ENCODE data around the gene AOPEP.

- TF ChIP-seq ATF7 (IDR thresholded peaks at IDR 0.05) (no peak), RBFOX2 (IDR thresholded peaks at IDR 0.05; ENCODE audit: low read depth, low read length) (no peak), STAT5B (CRISPR knock-in tag; IDR thresholded peaks at IDR 0.05) (no peak), ZNF354B (CRISPR knock-in tag; IDR thresholded peaks at IDR 0.05) (no peak)
Observed at GRCh38 chr9:94819161-94819687, 92.7 kb downstream of the AOPEP start.

Measured in K562 (cell line).